ENCODE measurements around the gene VWDE.
A peak's percentile ranks its signal among the peaks of the same experiment; 100 is the strongest.
"Not testable (repeated sequence)": the region's sequence is repeated elsewhere in the genome, so short reads cannot be mapped to it uniquely, and the experiment has no call there.

The VWDE gene

GRCh38 chr7:12401538-12402364, 1.9 kb downstream of the VWDE start:
- DNase-seq (ENCODE audit: low read depth, low spot score): no peak

GRCh38 chr7:12398186-12398585, 5.5 kb downstream of the VWDE start:
- DNase-seq (ENCODE audit: low read depth, low spot score): no peak

DNA sequence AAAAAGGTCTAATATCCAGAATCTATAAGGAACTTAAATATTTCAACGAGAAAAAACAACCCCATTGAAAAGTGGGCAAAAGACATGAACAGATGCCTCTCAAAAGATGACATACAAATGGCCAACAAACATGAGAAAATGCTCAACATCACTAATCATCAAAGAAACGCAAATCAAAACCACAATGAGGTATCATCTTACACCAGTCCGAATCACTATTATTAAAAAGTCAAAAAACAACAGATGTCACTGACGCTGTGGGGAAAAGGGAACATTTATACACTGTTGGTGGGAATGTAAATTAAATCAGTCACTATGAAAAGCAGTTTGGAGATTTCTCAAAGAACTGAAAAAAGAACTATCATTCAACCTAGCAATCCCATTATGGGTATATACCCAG, 6.0 kb downstream of the VWDE start:
- no peak for DNase-seq (ENCODE audit: low read depth, low spot score)

- DNase-seq (ENCODE audit: low read depth, low spot score): not testable (repeated sequence)
Measured at GRCh38 chr7:12396670-12397069, 7.0 kb downstream of the VWDE start.

GRCh38 chr7:12391922-12392615, 11.6 kb downstream of the VWDE start:
- no peak for DNase-seq (ENCODE audit: low read depth, low spot score)

GRCh38 chr7:12389089-12389700, 14.5 kb downstream of the VWDE start:
- peak; percentile 29 for DNase-seq (ENCODE audit: low read depth, low spot score)

- no peak for DNase-seq (ENCODE audit: low read depth, low spot score)
Measured at GRCh38 chr7:12386313-12386740, 17.3 kb downstream of the VWDE start.

GRCh38 chr7:12385364-12385786, 18.3 kb downstream of the VWDE start:
- DNase-seq (ENCODE audit: low read depth, low spot score): no peak

DNA sequence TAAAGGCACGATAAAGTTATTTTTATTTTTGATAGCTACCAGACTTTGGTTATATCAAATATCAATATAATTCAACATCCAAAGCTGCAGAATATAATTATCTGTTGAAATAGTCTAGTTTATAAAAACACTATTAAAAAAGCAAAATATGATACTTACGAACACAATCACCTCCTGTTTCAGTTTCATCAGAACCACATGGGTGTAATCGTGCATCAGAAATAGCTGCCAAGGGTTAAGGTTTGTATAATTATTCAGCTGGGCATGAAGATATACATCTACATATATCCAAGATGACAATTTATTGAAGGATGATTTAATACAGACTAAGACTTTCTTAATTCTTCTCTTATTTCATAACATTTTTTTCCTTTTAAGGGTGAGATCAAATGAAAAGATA, 20.3 kb downstream of the VWDE start:
- no peak for DNase-seq (ENCODE audit: low read depth, low spot score)

DNA sequence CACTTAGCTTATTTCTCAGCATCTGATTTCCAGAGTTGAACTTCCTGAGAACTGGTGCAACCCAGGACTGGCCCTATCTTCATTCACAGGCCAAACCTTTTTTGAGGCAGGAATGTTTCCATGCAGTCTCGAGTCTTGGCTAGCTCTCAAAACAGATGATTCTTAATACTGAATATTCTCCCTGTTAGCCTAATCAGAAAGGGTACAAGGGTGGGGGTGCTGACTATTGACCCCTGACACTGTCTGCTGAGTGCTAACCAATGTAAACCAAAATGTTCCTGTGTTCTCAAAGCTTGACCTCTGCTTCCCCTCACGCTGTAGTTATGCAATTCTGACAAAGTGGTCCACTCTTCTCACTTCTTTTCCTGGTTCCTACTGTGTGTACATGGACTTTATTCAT, 25.3 kb downstream of the VWDE start:
- no peak for DNase-seq (ENCODE audit: low read depth, low spot score)

GRCh38 chr7:12377406-12377805, 26.3 kb downstream of the VWDE start:
- DNase-seq (ENCODE audit: low read depth, low spot score): no peak

DNA sequence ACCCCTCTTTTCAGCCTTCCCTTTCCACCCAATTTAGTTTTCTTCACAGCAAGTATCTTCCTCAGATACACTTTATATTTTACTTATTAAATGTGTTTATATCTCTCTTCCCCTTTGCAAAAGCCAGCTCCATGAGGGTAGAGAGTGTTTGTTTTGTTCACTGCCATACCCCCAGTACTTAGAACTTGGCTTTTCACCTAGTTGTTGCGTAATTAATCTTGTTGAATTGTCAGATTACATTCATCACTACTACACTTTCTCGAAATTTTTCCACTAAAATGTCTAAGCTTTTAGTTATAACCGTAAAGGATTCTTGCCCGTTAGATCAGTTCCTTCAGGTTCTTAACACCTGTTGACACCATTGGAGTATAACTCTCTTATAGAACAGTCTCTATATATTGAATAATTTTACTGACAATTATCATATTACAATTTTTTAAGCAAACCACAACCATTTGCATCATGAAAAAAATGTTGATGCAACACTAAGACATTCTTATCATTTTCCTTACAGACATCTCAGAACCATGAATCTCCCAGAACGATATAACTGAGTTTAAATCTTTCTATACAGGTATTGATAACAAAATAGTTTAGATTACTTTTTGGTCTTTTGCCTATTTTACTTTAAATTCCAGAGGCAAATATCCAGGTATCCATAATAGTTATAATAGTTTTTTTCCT, 29.9 kb downstream of the VWDE start:
- no peak for DNase-seq (ENCODE audit: low read depth, low spot score)

GRCh38 chr7:12370249-12370648, 33.4 kb downstream of the VWDE start:
- no peak for DNase-seq (ENCODE audit: low read depth, low spot score)

GRCh38 chr7:12369756-12370155, 33.9 kb downstream of the VWDE start:
- no peak for DNase-seq (ENCODE audit: low read depth, low spot score)

- no peak for DNase-seq (ENCODE audit: low read depth, low spot score)
Measured at GRCh38 chr7:12369072-12369471, 34.6 kb downstream of the VWDE start.

DNA sequence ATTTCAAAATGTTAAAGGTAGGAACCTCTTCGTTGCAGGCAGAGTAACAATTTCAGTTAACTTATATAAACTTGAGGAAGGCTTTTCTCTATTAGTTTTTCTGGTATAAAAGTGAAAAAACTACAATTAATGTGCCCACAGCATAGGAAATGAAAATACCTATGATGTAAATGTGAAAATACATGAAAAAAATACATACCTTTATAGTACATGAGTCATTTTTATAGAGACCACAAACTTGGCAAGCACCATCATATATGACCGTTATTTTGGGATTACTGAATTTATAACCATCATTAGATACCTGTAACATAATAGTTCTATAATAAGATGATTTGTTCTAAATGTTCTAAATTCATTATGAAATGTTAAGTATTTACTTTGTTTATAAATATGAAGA, 42.7 kb downstream of the VWDE start:
- no peak for DNase-seq (ENCODE audit: low read depth, low spot score)

GRCh38 chr7:12358694-12359093, 45.0 kb downstream of the VWDE start:
- no peak for DNase-seq (ENCODE audit: low read depth, low spot score)

- no peak for DNase-seq (ENCODE audit: low read depth, low spot score)
Measured at GRCh38 chr7:12357508-12357907, 46.2 kb downstream of the VWDE start.

DNA sequence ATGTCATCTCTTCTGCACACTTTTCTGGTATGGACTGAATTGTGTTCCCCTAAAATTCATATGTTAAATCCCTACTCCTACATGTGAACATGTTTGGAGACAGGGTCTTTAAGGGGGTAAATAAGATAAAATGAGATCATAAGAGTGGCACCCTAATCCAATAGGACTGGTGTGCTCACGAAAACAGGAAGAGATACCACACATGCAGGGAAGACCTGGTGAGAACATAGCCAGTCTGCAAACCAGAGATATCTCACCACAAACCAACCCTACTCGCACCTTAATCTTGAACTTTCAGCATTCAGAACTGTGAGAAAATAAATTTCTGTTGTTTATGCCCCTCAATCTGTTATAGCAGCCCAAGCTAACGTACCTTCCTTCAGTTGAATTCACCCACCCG, 51.8 kb downstream of the VWDE start:
- DNase-seq (ENCODE audit: low read depth, low spot score): no peak

- DNase-seq (ENCODE audit: low read depth, low spot score): no peak
Measured at GRCh38 chr7:12350971-12351370, 52.7 kb downstream of the VWDE start.

GRCh38 chr7:12337095-12337494, 66.6 kb downstream of the VWDE start:
- no peak for DNase-seq (ENCODE audit: low read depth, low spot score)

Data from smooth muscle cell of the brain vasculature (primary cell).